GM19328 (cell line): Measurements from ENCODE around the gene TPCN2.

Experiments used
- ATAC-seq: cut with Tn5 transposase; IDR thresholded peaks from one replicate; pipeline ENCODE4 v1.9.1; 2021; ENCODE audit warnings: mild to moderate bottlenecking, moderate library complexity; ENCODE audit not compliant: unreplicated experiment

The TPCN2 gene

DNA sequence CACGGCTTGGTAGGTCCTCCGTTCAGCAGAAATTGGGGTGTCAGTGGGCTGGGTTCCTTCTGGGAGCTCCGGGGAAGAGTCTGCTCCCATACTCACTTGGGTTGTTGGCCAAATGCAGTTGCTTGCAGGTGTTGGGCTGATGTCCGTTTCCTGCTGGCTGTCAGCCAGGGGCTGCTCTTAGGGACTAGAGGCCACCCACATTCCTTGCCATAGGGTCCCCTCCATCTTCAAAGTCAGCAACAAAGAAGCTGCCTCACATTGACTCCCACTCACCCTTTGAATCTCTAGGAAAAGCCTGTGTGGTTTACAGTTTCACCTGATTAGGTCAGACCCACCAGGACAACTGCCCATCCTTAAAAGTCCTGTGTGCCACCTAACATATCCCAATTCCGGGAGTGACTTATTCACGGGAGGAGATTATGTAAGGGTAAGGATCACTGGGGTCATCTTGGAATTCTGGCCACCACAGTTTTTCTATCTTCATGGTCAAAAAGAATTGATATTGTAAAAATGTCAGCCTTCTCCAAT is 43.0 kb downstream of the TPCN2 start:
- ATAC-seq = no peak

DNA sequence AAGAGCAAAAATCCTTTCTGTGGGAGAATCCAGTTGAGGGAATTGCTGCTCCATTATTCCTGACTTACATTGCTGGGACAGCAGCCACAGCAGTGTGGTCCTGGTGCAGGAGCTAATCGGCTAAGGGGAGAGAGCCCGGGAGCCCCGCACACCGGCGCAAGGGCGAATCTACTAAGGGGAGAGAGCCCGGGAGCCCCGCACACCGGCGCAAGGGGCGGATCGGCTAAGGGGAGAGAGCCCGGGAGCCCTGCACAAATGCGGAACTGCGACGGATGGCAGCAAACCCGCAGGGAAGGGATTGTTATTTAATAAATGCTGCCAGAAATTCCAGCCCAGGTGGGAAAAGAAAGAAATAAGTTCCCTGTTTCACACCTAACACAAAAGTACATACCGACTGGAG is 43.5 kb downstream of the TPCN2 start:
- no peak for ATAC-seq

- no peak for ATAC-seq
Measured at GRCh38 chr11:69093106-69093505, 44.4 kb downstream of the TPCN2 start.

DNA sequence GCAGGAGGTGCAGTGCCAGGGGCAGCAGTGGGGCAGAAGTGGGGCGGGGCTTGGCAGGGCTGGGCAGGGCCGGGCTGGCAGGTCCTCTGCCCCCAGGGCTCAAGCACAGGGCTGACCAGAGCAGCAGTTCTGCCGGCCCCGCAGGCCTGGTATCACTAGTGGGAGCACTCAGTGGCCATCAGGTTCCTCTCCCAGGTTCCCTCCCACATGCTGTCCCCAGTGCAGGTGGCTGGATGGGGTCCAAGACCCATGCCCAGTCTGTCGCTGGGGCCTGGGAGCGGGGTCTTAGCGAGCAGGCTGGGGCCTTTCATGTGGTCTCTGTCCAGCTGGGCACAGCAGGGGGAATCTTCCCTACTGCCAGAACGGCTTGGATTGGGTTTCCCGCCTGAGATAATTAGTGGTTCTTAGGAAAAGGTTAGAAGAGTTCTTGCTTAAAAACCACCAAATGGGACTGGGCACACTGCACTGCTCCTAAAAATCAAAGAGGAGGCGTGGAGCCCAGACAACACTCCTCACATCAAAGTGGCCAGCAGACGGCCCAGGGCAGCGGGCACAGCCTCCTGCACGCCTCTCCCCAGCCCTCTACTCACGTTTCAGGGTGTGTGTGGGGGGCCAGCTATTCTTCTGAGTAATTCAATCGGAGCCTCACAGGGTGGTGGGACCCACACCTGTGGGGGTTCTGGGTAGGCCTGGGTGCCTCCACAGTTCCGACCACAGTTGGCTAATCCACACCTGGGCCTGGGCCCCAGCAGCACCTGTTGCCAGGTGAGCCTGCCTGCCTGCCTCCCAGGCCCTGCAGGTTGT is 45.6 kb downstream of the TPCN2 start:
- ATAC-seq = no peak

GRCh38 chr11:69094915-69095290 is 46.2 kb downstream of the TPCN2 start:
- ATAC-seq = no peak

DNA sequence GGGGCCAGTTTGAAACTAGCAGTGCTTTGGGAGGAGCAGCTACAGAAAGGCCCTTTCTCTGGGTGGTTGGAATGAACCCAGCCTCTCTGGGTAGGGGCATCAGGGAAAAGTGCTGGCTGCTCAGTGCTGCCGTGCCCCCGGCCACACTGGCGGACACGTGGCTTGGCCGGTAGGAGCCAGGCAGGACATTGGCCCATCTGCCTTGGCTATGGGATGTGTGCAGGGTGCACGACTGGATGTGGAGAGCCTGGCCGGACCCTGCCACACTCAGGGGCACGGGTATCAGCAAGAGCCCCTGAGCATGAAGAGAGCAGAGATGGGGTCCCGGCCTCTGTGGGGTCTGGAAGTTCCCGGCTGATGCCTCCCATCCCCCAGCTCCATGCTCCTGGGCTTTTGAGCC is 46.6 kb downstream of the TPCN2 start:
- ATAC-seq = no peak

GRCh38 chr11:69096473-69096872 is 47.7 kb downstream of the TPCN2 start:
- ATAC-seq = no peak

DNA sequence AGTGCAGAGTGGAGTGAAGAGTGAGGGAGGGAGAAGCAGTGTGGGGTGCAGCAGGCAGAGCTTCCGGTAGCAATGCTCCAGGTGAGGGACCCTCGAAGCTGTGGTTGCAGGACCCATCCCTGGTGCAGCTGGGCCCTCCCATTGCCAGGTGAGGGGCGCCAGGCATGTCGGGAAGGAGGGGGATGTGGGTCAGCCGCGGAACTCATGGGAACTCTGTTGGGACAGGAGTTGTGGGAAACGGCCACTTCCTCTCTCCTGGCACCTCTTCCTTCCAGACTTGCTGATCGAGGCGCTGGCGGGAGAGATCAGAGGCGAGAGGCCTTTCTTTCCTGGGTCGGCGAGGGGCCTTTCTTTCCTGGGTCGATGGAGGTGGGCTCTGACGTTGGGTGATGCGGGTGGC is 48.5 kb downstream of the TPCN2 start:
- no peak for ATAC-seq

GRCh38 chr11:69099180-69099579 is 50.4 kb downstream of the TPCN2 start:
- no peak for ATAC-seq

GRCh38 chr11:69100454-69101114 is 51.9 kb downstream of the TPCN2 start:
- ATAC-seq = no peak

- ATAC-seq = no peak
Measured at GRCh38 chr11:69101115-69101791, 52.5 kb downstream of the TPCN2 start.

DNA sequence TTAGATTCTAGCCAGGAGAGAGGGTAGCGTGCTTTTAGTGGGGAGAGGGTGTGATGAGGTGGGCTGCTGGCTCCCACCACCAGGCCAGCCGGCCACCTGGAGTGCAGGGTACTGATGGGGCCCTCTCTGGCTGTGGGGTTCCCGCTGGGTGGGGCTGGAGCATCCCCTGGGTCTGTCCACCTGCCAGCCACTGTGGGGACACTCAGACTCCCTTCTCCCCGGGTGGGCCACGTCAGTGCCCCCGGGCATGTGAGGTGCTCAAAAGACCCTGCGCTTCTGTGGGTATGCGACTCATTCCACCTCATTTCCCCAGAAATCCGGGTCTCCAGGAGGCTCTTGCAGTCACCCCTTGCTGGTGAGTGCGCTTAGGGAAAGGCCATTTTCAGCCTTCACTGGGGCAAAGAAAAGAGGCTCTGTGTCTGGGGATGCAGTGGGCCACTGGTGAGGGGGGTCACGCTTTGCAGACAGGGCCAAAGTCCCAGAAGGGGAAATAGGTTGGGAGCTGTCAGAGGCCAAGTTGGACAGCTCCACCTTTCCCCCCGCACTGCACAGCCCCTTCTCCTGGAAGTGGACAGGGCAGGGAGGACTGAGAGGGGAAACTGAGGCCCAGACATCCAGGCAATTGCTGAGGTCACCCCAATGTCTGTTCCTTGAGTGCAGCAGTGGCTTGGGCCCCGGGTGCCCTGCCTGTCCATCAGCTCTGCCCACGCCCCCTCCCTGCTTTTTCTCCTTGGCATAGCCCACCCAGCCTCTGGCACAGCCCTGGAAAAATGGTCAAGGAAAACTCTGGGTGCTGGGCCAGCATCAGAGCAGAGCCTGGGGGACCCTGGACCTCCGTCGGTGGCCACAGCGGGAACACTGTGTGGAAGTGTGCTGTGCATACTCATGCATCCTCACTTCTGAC is 53.3 kb downstream of the TPCN2 start:
- no peak for ATAC-seq

DNA sequence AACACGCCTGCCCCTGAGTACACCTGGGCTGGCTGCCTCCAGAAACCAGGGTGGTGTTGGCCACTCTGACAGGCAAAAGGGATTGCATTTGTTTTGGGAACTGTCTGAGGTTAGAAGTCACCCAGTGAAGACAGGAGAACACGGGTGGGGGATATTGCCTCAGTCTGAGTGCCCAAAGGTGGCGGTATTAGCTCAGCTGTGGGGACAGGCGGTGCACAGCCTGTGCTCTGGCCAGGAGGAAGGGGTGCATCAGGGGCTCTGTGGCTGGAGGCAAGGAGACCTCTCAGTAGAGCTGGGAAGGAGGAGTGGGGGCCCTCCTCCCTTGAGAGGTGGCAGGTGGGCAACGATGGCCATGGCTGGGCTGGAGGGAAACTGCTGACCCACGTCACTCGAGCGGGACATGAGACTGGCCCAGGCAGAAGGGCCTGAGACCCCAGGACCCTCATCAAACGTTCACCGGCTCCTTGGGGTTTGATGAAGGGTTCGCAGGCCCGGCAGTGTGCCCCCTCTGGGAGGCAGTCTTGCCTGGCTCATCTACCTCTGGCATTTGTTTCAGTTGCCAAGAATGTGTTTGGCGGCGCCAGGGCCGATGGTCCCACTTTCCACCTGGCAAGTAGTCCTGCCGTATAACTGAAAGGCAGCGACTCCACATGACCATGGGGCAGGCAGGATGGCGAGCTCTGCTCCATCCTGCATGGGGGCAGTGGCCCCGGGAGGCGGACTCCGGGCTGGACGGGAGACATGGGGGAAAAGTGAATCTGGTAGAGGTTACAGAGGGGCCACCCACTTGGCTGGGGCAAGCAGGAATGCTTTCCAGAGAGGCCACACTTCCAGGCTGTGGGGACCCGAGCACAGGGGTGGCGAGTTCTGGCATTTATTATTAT is 54.2 kb downstream of the TPCN2 start:
- no peak for ATAC-seq

DNA sequence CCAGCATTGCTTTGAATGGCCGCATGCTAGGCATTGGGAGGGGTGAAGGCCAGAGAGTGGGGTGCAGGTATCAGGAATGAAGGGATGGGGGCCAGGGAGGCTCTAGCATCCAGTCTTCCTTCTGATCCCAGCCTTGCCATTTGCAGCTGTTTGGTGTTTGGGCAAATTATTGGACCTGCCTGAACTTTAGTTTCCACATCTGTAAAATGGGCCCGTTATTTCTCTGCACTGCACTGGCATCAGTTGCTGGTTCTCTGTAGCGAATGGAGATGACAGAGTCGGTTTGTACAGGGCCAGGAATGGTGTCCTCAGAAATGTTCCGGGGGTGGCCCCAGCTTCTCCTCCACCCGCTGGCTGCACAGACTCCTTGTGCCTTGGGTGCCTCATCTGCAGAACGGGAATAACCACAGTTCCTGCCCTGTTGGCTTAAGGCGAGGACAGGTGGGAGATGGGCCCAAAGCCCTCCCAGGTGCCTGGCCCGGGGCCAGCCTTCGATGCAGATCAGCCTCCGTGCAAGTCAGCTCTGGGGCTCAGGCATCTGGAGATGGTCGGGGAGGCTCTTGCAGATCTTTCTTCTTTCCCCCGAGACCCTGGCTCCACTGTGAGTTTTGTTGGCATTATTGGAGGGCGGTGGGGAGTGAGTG is 55.6 kb downstream of the TPCN2 start:
- no peak for ATAC-seq

DNA sequence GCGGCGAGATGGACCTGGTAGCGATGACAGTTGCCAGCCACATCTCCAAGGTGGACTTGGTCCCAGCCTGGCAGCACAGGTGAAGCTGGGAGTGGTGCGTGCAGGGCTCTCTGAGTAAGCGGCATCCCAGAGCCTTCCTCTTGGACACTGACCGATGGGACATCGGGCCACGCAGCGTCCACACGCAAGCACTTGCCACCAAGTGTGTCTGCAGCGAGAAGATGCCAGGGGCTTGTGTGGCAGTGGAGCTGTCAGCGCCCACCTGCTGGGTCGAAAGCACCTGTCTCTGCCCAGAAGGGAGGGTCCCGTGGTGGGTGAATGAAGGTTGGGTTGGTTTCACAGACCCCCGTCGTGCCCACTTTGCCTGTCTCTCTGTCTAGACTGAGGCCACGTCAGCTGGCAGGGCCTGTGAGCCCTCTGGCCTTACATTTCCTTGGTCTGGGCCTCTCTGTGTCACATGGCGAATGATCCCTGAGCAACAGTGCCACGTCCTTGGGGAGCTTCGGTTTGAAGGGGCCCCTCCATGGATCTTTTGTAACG is 56.2 kb downstream of the TPCN2 start:
- no peak for ATAC-seq

DNA sequence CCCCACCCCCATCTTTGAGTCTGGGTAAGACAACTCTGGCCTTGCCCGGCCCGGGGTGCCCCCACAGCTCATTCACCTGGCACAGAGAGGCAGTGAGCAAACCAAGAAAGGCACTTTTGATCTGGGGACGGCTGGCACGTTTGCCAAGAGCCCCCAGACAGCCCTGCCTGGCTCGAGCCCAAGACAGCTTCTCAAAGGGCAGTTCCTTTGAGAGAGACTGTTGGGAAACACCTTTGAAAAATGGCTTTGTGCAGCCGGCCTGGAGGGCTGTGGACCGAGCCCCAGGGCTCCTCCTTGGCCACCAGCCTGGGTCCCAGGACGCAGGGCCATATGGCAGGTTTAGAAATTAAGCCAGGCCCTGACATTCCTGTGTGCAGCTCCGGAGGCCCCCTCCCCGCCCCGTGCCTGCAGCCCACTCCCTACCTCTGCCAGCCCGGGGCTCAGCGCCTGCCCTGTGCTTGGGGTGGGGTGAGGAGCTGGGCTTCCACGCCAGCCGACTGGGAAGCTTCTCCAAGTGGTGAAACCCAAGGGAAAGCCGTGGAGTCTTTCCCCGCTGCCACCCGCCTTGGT is 56.8 kb downstream of the TPCN2 start:
- ATAC-seq = no peak

DNA sequence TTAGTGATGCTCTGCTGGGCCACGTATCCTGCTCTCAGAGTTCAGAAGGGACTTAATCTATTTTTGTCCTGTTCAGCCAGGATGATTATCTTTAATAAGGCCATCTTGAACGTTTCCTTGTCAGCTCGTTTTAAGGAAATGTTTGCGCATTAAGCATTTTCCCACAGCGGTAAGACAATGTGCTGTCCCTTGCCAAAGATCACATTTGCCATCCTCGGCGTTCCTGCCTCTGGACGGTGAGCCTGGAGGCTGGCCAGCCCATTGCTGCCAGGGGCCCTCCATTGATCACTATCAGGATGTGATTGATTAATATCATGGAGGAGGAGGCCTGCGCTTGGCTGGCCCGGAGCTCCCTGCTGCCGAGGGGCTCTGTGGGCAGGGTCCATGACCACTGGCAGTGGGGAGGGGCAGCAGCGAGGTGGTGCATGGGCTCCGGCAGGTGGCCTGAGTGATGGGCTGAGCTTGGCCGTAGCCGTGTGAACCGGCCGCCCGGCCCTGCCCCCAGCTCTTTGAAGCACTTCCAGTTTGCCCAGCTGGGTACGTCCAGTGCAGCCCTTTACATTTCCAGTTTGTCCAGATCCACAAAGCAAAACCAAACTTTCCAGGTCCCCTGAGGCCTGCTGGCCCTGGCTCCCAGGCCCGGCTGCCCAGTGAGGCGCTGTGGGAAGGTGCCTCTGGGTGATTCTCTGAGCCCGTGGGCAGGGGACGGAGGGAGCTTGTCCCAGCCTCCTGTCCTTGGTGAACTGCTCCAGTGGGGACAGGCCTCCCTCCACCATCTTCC is 57.5 kb downstream of the TPCN2 start:
- no peak for ATAC-seq

DNA sequence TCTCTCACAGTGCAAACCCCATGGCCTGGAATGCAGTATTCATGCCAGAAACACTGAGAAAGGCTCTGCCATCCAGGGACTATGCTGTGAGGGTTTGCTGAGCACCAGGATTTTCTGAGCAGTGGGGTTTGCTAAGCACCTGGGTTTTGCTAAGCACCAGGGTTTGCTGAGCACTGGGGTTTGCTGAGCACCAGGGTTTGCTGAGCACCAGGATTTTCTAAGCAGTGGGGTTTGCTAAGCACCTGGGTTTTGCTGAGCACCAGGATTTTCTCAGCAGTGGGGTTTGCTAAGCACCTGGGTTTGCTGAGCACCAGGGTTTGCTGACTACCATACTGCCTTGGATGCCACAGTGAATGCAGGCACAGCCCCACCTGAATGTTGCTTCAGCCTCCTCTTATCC is 58.7 kb downstream of the TPCN2 start:
- ATAC-seq = no peak
